SK-N-SH (cell line): ENCODE results near the gene ZNF799. TPM values are rescaled to one million over a fixed set of nuclear protein-coding genes. Genes with fewer than 3 reads are reported as not detected.

ENCODE experiments used
- CTCF ChIA-PET: fragments of 300-600, 350-600 bp; formaldehyde crosslinking; extraction: SDS; loops from one replicate; lab custom pipeline; 2021; lab: Yijun Ruan, JAX
- POLR2A ChIA-PET: fragments of 350-600 bp; sonication (Branson Sonifier 250); formaldehyde crosslinking; extraction: SDS; loops from one replicate; lab custom pipeline; 2020; ENCODE audit warnings: antibody characterized with exemption, inconsistent platforms; lab: Yijun Ruan, JAX
- DNase-seq: peaks from one replicate; pipeline ENCODE4 v3.0.0; 2012
- H2AFZ ChIP-seq: fragments of 200-600 bp; sonication (generic); 2 replicates; pipeline ENCODE4 v1.8.1; 2016; ENCODE audit warnings: antibody characterized with exemption, mild to moderate bottlenecking, low read depth
- H3F3A ChIP-seq: fragments of 200-600 bp; sonication (generic); replicated peaks from 2 replicates; pipeline ENCODE3; 2016; ENCODE audit warnings: antibody characterized with exemption, mild to moderate bottlenecking; ENCODE audit not compliant: insufficient read depth
- H3K27ac ChIP-seq, 2 experiments: fragments of 200-500 bp in 1 of 2; fragments of 200-600 bp in 1 of 2; sonication (Bioruptor generic) in 1 of 2; sonication (generic), shearing (Covaris generic) in 1 of 2; 2 replicates each; pipeline versions ENCODE4 v1.5.1 to v1.6.1; 2014 to 2016; ENCODE audit warnings: low read depth in 2 of 2, inconsistent platforms in 1 of 2, low read length in 1 of 2, mild to moderate bottlenecking in 1 of 2, mixed read lengths in 1 of 2
- H3K27me3 ChIP-seq: fragments of 200-600 bp; sonication (generic), shearing (Covaris generic); 2 replicates; pipeline ENCODE4 v1.6.1; 2016; ENCODE audit warnings: mixed run types; ENCODE audit not compliant: insufficient read depth
- H3K36me3 ChIP-seq, 2 experiments: fragments of 200-500 bp in 1 of 2; fragments of 200-600 bp in 1 of 2; sonication (Bioruptor generic) in 1 of 2; sonication (generic) in 1 of 2; replicated peaks in 1 of 2; 2 replicates each; pipeline versions ENCODE3 to v1.5.1; 2014 to 2016; ENCODE audit warnings: low read length in 1 of 2, mild to moderate bottlenecking in 1 of 2; ENCODE audit not compliant: insufficient read depth in 2 of 2, control insufficient read depth in 1 of 2
- H3K4me1 ChIP-seq, 2 experiments: fragments of 200-500 bp in 1 of 2; fragments of 200-600 bp in 1 of 2; sonication (Bioruptor generic) in 1 of 2; sonication (generic), shearing (Covaris generic) in 1 of 2; 2 replicates each; pipeline versions ENCODE4 v1.5.1 to v1.6.1; 2014 to 2016; ENCODE audit warnings: low read depth in 1 of 2, low read length in 1 of 2, mixed run types in 1 of 2; ENCODE audit not compliant: insufficient read depth in 2 of 2, control insufficient read depth in 1 of 2
- H3K4me2 ChIP-seq: fragments of 200-600 bp; sonication (generic), shearing (Covaris generic); 2 replicates; pipeline ENCODE4 v1.6.1; 2017; ENCODE audit warnings: mixed run types
- H3K4me3 ChIP-seq, 2 experiments: fragments of 200-500 bp in 1 of 2; fragments of 200-600 bp in 1 of 2; sonication (Bioruptor generic) in 1 of 2; sonication (generic), shearing (Covaris generic) in 1 of 2; 2 replicates each; pipeline versions ENCODE4 v1.5.1 to v1.8.1; 2014 to 2016; ENCODE audit warnings: low read depth in 2 of 2, inconsistent platforms in 1 of 2, low read length in 1 of 2, mild to moderate bottlenecking in 1 of 2, mixed read lengths in 1 of 2, moderate library complexity in 1 of 2
- H3K79me2 ChIP-seq: fragments of 200-600 bp; sonication (generic); 2 replicates; pipeline ENCODE4 v1.8.1; 2017; ENCODE audit warnings: mild to moderate bottlenecking; ENCODE audit not compliant: insufficient read depth
- H3K9ac ChIP-seq: fragments of 200-600 bp; sonication (generic); 2 replicates; pipeline ENCODE4 v1.6.1; 2017; ENCODE audit warnings: mixed run types
- H3K9me2 ChIP-seq: fragments of 200-600 bp; sonication (generic); 2 replicates; pipeline ENCODE4 v1.6.1; 2017; ENCODE audit warnings: mixed run types
- H3K9me3 ChIP-seq: fragments of 200-600 bp; sonication (generic); 2 replicates; pipeline ENCODE4 v1.6.1; 2017; ENCODE audit warnings: mixed run types, mild to moderate bottlenecking, moderate library complexity
- H4K20me1 ChIP-seq: fragments of 200-600 bp; sonication (generic); 2 replicates; pipeline ENCODE4 v1.6.1; 2017; ENCODE audit warnings: mild to moderate bottlenecking, mixed run types; ENCODE audit not compliant: insufficient read depth
- CTCF ChIP-seq: fragments of 200-600 bp; sonication (generic); IDR thresholded peaks from 2 replicates; pipeline ENCODE4 v1.6.1; 2017; ENCODE audit warnings: antibody characterized with exemption, mild to moderate bottlenecking, moderate library complexity
- ELF1 ChIP-seq: IDR thresholded peaks from 2 replicates; pipeline ENCODE4 v1.4.0; 2012
- FOSL2 ChIP-seq: IDR thresholded peaks from 2 replicates; pipeline ENCODE4 v1.4.0; 2012; ENCODE audit warnings: low read depth, mild to moderate bottlenecking, moderate library complexity, borderline replicate concordance
- GATA2 ChIP-seq: sonication (generic); formaldehyde crosslinking; IDR thresholded peaks from 2 replicates; pipeline ENCODE4 v1.5.0; 2020; ENCODE audit warnings: mild to moderate bottlenecking, missing genetic modification reagents
- IRF3 ChIP-seq: fragments of 150-350 bp; IDR thresholded peaks from 2 replicates; pipeline ENCODE4 v1.6.1; 2016; ENCODE audit warnings: mild to moderate bottlenecking, low read depth, low read length
- JUND ChIP-seq: IDR thresholded peaks from 2 replicates; pipeline ENCODE4 v1.4.0; 2012
- NFIC ChIP-seq: IDR thresholded peaks from 2 replicates; pipeline ENCODE4 v1.4.0; 2012; ENCODE audit warnings: borderline replicate concordance
- NRF1 ChIP-seq: IDR thresholded peaks from 2 replicates; pipeline ENCODE4 v1.6.1; 2012; ENCODE audit warnings: low read depth, mild to moderate bottlenecking, low read length
- POLR2AphosphoS5 ChIP-seq: IDR thresholded peaks from 2 replicates; pipeline ENCODE4 v1.6.1; 2012; ENCODE audit warnings: low read depth, low read length
- RAD21 ChIP-seq: IDR thresholded peaks from 2 replicates; pipeline ENCODE4 v1.6.1; 2012; ENCODE audit warnings: mild to moderate bottlenecking, low read length
- RCOR1 ChIP-seq: fragments of 150-350 bp; IDR thresholded peaks from 2 replicates; pipeline ENCODE4 v1.6.1; 2017; ENCODE audit warnings: antibody characterized with exemption, low read length
- REST ChIP-seq: IDR thresholded peaks from 2 replicates; pipeline ENCODE4 v1.6.1; 2012; ENCODE audit warnings: mild to moderate bottlenecking, low read depth, low read length, moderate library complexity
- SIN3A ChIP-seq: IDR thresholded peaks from 2 replicates; pipeline ENCODE4 v1.6.1; 2012; ENCODE audit warnings: low read depth, mild to moderate bottlenecking, low read length, moderate library complexity, borderline replicate concordance
- TEAD4 ChIP-seq: IDR thresholded peaks from 2 replicates; pipeline ENCODE4 v1.4.0; 2012; ENCODE audit warnings: mild to moderate bottlenecking, borderline replicate concordance; ENCODE audit not compliant: insufficient read depth
- YY1 ChIP-seq: IDR thresholded peaks from 2 replicates; pipeline ENCODE4 v1.4.0; 2012; ENCODE audit warnings: low read depth, mild to moderate bottlenecking
- WGBS: methylation state at CpG from one replicate; pipeline ENCODE4 v1.1.6; 2017; ENCODE audit warnings: low lambda C conversion rate; 5-methylcytosine and 5-hydroxymethylcytosine counted together
- polyA plus RNA-seq, 3 experiments: library from polyadenylated mRNA; depleted of rRNA; stranded (reverse); fragments of >200 nt; gene quantifications; 2 replicates each; pipeline ENCODE4 v1.2.3, GENCODE V29; 2012
- TF ChIP-seq, protein P1 (sequence below): IDR thresholded peaks from 2 replicates; pipeline ENCODE4 v1.4.0; 2012; ENCODE audit warnings: low read depth, borderline replicate concordance
- TF ChIP-seq, protein P2 (sequence below): fragments of 150-350 bp; IDR thresholded peaks from 2 replicates; pipeline ENCODE4 v1.6.1; 2017; ENCODE audit warnings: antibody characterized with exemption, low read length, low read depth, borderline replicate concordance

Gene ZNF799
- polyA plus RNA-seq, 1 of the 3 experiments (the other 2 are of a cell fraction): 0.99 TPM

DNA sequence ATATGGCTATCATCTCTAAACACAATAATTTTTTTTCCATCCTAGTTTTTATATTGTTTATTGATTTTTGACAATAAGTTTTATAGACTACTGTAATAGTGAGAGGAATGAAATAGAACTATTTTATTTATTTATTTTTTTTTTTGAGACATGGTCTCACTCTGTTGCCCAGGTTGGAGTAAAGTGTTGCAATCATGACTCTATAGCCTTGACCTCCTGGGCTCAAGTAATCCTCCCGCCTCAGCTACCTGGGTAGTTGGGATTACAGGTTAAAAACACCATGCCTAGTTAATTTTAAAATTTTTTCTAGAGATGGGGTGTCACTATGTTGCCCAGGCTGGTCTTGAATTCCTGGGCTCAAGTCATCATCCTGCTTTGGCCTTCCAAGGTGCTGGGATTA, 27.0 kb downstream of the ZNF799 start:
- H3K4me1 ChIP-seq: no peaks in the 10 kb centered on the region
- H4K20me1 ChIP-seq: no peaks in the 10 kb centered on the region
- ChIA-PET CTCF (interaction anchor here (1.2 kb wide), 1 partner anchor 315 kb away, joined by 3 read pairs; no protein-coding TSS in a partner anchor), POLR2A (no interaction called here)
- 0% methylated on average over 1 of the region's 1 CpG for WGBS
- no peak overlapping the region for H3K9ac ChIP-seq
- no peak overlapping the region for H2AFZ ChIP-seq
- no peak for DNase-seq
- no peaks in the 10 kb centered on the region for H3K9me2 ChIP-seq
- no peaks in the 10 kb centered on the region for H3K27me3 ChIP-seq
- H3K9me3 ChIP-seq: 0 out of 2 replicates have a peak, but pooled peaks cover 3% of the 10 kb centered on the region
- no peaks in the 10 kb centered on the region for H3F3A ChIP-seq
- no peaks in the 10 kb centered on the region for H3K79me2 ChIP-seq
- H3K27ac ChIP-seq: no peak overlapping the region
- H3K4me2 ChIP-seq: no peak overlapping the region
- no peak overlapping the region for H3K4me3 ChIP-seq
- H3K36me3 ChIP-seq: no peaks in the 10 kb centered on the region
- TF ChIP-seq SIN3A (no peak), YY1 (no peak), IRF3 (no peak), ELF1 (no peak), CTCF (no peak), RCOR1 (no peak), FOSL2 (no peak), TEAD4 (no peak), REST (no peak), NFIC (no peak), NRF1 (no peak), JUND (no peak), GATA2 (no peak), RAD21 (no peak), POLR2AphosphoS5 (no peak)
- TF ChIP-seq, protein P1, sequence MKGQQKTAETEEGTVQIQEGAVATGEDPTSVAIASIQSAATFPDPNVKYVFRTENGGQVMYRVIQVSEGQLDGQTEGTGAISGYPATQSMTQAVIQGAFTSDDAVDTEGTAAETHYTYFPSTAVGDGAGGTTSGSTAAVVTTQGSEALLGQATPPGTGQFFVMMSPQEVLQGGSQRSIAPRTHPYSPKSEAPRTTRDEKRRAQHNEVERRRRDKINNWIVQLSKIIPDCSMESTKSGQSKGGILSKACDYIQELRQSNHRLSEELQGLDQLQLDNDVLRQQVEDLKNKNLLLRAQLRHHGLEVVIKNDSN: no peak
- TF ChIP-seq, protein P2, sequence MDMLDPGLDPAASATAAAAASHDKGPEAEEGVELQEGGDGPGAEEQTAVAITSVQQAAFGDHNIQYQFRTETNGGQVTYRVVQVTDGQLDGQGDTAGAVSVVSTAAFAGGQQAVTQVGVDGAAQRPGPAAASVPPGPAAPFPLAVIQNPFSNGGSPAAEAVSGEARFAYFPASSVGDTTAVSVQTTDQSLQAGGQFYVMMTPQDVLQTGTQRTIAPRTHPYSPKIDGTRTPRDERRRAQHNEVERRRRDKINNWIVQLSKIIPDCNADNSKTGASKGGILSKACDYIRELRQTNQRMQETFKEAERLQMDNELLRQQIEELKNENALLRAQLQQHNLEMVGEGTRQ: no peak
